Heart left ventricle (tissue), 13 donors: ENCODE results near the gene RGS6.

Experiments
- POLR2A ChIP-seq, 2 donors: fragments of 450-650 bp; IDR thresholded peaks; one replicate each; pipeline ENCODE4 v1.6.1; 2017; ENCODE audit warnings: antibody characterized with exemption in 2 of 2, mild to moderate bottlenecking in 2 of 2, moderate library complexity in 2 of 2
- TF ChIP-seq, protein P1 (sequence below), 12 donors: fragments of 200-600 bp; sonication (generic) in 4 of 12; IDR thresholded peaks; one replicate each; pipeline versions ENCODE4 v1.5.0 to v1.8.0; 2018 to 2022; ENCODE audit warnings: antibody characterized with exemption in 12 of 12, mild to moderate bottlenecking in 5 of 12
- donor health status: ischemic (EF 13 %, LVEDD 7.1; RV severe dilation, severe dysfunction).
- donor health status: DM: no; HTN: yes; CAD: no.
- donor health status: DM: no; HTN: no; CAD: no.
- donor health status: ischemic (EF 25% LVEDD 6.9; RV normal size, moderate dysfunction).
- donor health status: ischemic (EF 25% LVEDD 5.7; RV mildly dilated, moderate dysfunction).
- donor health status: ischemic (EF 35%, LVEDD 5.7; RV mildly dilated, moderate dysfunction).
- donor health status: nonischemic (EF 11% LVEDD 7.7; RV severe dilation, severe dysfunction).
- donor health status: DM: yes; HTN: yes; CAD: no.
- donor health status: PGD.
- donor health status: ischemic (EF 29% LVEDD 5.4; RV normal size, mild dysfunction).
- donor health status: nonischemic (EF 23%, LVEDD 6.1; RV moderate dilation, normal function).

GRCh38 chr14:72610096-72610830, 678.0 kb downstream of the RGS6 start:
- no peak for TF ChIP-seq POLR2A (IDR thresholded peaks at IDR 0.05)
- TF ChIP-seq, protein P1, sequence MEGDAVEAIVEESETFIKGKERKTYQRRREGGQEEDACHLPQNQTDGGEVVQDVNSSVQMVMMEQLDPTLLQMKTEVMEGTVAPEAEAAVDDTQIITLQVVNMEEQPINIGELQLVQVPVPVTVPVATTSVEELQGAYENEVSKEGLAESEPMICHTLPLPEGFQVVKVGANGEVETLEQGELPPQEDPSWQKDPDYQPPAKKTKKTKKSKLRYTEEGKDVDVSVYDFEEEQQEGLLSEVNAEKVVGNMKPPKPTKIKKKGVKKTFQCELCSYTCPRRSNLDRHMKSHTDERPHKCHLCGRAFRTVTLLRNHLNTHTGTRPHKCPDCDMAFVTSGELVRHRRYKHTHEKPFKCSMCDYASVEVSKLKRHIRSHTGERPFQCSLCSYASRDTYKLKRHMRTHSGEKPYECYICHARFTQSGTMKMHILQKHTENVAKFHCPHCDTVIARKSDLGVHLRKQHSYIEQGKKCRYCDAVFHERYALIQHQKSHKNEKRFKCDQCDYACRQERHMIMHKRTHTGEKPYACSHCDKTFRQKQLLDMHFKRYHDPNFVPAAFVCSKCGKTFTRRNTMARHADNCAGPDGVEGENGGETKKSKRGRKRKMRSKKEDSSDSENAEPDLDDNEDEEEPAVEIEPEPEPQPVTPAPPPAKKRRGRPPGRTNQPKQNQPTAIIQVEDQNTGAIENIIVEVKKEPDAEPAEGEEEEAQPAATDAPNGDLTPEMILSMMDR (IDR thresholded peaks at IDR 0.05): no peak
